ENCODE measurements around the gene TCEAL3. TPM values are rescaled to one million over a fixed set of nuclear protein-coding genes. Genes with fewer than 3 reads are reported as not detected.

The TCEAL3 gene
- total RNA-seq, 4 donors from 2014 or later = 12.4 to 17.1 (median 14.6) TPM

DNA sequence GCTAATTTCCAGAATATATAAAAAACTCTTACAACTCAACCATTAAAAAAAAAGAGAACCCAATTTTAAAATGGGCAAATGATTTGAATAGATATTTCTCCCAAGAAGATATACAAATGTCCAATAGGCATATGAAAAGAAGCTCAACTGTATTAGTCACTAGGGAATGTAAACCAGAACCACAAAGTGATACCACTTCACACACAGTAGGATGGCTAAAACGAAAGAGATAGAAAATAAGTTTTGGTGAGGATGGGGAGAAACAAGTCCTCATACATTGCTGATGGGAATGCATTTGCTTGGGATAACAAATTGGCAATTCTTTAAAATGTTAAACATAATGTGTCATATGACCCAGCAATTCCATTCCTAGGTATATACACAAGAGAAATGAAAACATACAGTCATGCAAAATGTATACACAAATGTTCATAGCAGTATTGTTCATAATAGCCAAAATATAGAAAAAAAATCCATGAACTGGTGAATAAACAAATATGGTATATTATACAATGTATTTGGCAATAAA lies 5.7 kb downstream of the TCEAL3 start:
- TF ChIP-seq, protein P1, sequence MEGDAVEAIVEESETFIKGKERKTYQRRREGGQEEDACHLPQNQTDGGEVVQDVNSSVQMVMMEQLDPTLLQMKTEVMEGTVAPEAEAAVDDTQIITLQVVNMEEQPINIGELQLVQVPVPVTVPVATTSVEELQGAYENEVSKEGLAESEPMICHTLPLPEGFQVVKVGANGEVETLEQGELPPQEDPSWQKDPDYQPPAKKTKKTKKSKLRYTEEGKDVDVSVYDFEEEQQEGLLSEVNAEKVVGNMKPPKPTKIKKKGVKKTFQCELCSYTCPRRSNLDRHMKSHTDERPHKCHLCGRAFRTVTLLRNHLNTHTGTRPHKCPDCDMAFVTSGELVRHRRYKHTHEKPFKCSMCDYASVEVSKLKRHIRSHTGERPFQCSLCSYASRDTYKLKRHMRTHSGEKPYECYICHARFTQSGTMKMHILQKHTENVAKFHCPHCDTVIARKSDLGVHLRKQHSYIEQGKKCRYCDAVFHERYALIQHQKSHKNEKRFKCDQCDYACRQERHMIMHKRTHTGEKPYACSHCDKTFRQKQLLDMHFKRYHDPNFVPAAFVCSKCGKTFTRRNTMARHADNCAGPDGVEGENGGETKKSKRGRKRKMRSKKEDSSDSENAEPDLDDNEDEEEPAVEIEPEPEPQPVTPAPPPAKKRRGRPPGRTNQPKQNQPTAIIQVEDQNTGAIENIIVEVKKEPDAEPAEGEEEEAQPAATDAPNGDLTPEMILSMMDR (IDR thresholded peaks at IDR 0.05; ENCODE audit: low read depth) = no peak

DNA sequence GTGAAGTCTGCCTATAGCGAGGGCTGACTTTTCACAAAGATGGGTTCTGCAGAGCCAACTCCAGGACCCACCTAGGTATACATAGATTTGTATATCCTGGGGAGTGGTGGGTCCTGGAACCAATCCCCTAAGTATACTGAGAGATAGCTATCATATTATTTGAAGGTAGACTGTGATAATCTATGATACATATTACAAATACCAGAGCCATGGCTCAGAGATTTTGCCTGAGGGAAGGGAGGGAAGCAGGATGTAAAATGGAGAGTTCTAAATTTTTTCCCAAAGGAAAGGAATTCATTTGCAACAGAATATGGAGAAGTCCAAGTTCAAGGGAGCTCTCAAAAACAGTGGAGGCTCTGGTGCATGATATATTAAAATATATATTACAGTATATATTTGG lies 7.2 kb downstream of the TCEAL3 start:
- TF ChIP-seq, protein P1 (IDR thresholded peaks at IDR 0.05; ENCODE audit: low read depth) = no peak

DNA sequence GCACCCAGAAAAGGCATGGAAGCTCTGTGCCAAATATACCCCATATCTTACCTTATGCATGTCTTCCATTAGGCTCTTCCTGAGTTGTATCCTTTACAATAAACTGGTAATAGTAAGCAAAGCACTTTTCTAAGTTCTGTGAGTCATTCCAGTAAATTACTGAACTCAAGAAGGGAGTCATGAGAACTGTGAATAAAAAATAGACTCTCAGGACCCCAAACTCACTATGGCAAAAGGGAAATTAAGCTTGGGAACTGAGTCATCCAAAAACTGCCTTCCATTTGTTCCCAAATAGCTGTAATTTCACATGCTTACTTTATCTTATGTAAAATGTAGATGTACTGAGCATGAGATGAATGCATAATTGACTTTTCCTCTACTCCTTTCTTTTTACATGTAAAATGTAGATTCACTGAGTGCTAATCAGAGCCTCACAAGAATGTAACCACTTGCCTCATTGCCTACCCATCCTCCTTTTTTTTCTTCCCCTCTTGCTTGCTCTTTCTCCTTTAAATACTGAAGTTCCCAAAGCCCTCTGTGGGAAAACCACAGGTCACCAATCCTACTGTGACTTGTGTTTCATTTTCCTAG lies 8.1 kb downstream of the TCEAL3 start:
- TF ChIP-seq, protein P1 (IDR thresholded peaks at IDR 0.05; ENCODE audit: low read depth) = no peak

DNA sequence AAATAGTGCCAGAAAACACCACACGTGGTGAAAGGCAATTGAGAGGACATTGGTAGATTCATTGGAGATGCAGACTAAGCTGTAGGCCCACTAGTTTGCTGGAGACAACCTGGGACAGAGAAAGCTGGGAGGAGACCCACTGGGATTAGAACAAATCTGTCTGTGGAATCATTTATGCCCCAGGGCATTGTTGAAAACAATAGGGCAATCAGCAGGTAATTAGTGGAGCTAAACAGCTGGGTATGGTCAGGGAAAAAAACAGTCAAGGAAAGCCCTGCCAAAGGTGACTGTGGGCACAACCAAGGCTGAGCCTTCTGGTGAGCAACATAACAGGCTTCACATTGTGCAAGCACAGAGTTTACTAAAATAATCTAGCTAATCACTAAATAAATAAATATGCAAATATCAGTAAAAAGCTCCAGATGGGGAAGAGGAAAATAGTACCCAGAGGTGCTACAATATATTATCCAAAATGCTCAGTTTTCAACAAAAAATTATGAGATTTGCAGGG lies 9.0 kb downstream of the TCEAL3 start:
- TF ChIP-seq, protein P1 (IDR thresholded peaks at IDR 0.05; ENCODE audit: low read depth) = no peak

DNA sequence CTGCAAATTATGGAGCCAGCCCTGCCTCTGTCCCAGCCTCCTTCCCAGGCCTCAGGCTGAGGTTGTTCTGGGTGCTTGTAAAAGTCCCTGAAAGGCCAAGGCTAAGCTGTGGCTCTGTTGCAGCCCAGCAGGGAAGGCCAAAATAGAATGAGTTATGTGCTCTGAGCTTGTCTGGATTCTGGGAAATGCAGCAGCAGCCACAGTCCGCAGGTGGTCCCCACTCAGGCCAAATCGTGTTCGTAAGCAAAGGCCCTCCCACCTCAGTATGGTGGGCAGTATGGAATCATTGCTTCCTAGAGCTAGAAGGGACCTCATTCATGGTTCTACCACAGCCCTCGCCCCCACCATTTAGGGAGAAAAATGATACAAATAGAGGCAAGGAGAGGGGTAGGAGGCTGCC lies 16.3 kb downstream of the TCEAL3 start:
- TF ChIP-seq, protein P1 (IDR thresholded peaks at IDR 0.05; ENCODE audit: low read depth) = no peak

DNA sequence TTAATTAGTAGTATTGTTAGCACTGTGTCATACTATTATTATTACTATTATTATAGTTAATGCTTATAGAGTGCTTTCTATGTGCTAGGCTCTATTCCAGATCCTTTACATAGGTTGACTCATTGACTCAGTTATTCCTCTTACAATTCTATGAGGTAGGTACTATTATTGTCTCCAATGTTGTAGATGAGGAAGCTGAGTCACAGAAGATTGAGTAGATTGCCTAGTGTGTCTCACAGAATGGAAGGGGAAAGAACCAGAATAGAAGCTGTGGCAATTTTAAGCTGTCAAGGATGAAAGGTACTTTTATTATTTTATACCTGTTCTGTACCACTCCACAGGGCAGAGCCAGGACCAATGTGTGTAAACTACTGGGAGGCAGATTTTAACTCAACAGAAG lies 19.1 kb downstream of the TCEAL3 start:
- TF ChIP-seq, protein P1 (IDR thresholded peaks at IDR 0.05; ENCODE audit: low read depth) = no peak

DNA sequence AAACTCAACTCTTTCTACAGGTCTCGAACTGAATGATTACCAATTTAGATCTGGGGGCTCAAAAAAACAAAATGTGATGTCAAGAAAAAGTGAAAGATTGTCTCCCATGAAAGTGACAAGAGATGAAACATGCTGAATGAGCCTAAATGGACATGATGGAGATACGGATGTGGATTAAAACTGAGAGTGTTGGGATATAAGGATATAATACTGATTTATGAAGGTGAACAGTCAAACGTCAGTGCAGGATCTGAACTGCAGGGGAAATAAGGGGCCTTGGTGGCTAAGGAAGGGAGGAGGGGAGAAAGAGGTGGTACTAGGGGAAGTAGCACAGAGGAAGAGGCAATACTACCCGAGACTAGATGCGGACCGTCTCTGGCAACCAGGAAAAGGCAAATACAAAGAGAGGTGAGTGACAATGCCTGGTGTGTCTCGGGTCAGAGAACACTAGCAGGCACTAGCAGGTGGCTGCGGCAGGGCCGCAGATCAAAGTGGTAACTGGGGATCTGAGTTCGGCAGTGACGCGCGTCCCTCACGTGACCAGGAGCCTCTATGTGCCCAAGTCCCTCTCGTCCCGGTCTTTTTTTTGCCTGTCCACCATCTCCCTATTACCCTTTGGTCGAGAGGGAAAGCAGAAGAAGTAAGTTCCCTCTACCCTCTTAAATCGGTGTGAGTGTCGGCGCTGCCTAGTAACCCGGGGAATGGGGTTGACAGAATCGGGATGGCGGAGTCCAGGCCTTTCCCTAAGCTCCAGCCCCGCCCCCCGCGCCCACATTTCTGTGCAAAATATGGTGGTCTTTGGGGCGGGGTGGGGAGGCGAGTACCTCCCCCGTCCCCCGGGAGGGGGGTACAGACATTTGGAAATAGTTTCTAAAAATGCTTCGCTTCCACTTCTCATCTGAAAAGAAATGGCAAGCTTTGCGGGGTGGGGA lies 20.9 kb downstream of the TCEAL3 start, which contains the start of gene TCEAL1:
TCEAL1 (plus strand) TSS at position 590 of the 932 bp plus-strand sequence. CDS start 942 bp downstream, outside the sequence.
- TF ChIP-seq, protein P1 (IDR thresholded peaks at IDR 0.05; ENCODE audit: low read depth) = no peak

Measured in subcutaneous adipose tissue (tissue), 4 donors.